HG03520 (cell line): ENCODE data around the gene CCNL2.

Experiments
- ATAC-seq: cut with Tn5 transposase; IDR thresholded peaks from one replicate; pipeline ENCODE4 v1.9.1; 2021; ENCODE audit warnings: mild to moderate bottlenecking, moderate library complexity; ENCODE audit not compliant: unreplicated experiment

CCNL2 gene

GRCh38 chr1:1346501-1346890 is 52.6 kb downstream of the CCNL2 start:
- ATAC-seq: no peak

GRCh38 chr1:1345860-1346500 is 53.2 kb downstream of the CCNL2 start:
- ATAC-seq: no peak

- no peak for ATAC-seq
Measured at GRCh38 chr1:1345384-1345783, 53.8 kb downstream of the CCNL2 start.

- no peak for ATAC-seq
Measured at GRCh38 chr1:1344655-1345361, 54.3 kb downstream of the CCNL2 start.

- no peak for ATAC-seq
Measured at GRCh38 chr1:1343811-1344421, 55.2 kb downstream of the CCNL2 start.

- ATAC-seq: no peak
Measured at GRCh38 chr1:1342584-1343115, 56.5 kb downstream of the CCNL2 start.

- ATAC-seq: no peak
Measured at GRCh38 chr1:1342061-1342562, 57.0 kb downstream of the CCNL2 start.

- ATAC-seq: no peak
Measured at GRCh38 chr1:1341549-1342021, 57.5 kb downstream of the CCNL2 start.

- ATAC-seq: no peak
Measured at GRCh38 chr1:1340791-1341548, 58.2 kb downstream of the CCNL2 start.

- no peak for ATAC-seq
Measured at GRCh38 chr1:1340185-1340584, 59.0 kb downstream of the CCNL2 start.

GRCh38 chr1:1338278-1338677 is 60.9 kb downstream of the CCNL2 start:
- ATAC-seq: no peak

GRCh38 chr1:1337793-1338147 is 61.4 kb downstream of the CCNL2 start:
- no peak for ATAC-seq

- no peak for ATAC-seq
Measured at GRCh38 chr1:1336931-1337792, 62.0 kb downstream of the CCNL2 start.

- ATAC-seq: no peak
Measured at GRCh38 chr1:1336446-1336845, 62.7 kb downstream of the CCNL2 start.

GRCh38 chr1:1335792-1336248 is 63.3 kb downstream of the CCNL2 start:
- ATAC-seq: no peak
